Body of pancreas (tissue), 4 donors: Measurements from ENCODE around the gene ADIPOR2. TPM values are rescaled to one million over a fixed set of nuclear protein-coding genes. Genes with fewer than 3 reads are reported as not detected.

Experiments used
- ATAC-seq: fragments of 150-250 bp; one replicate; pipeline ENCODE4 v1.9.1; 2016
- DNase-seq, 4 donors: peaks; one replicate each; pipeline ENCODE4 v3.0.0-alpha.2; 2019
- H3K27ac ChIP-seq, 4 donors: fragments of 200-600 bp; sonication (generic); 1 replicate in 3 of 4; 2 replicates in 1 of 4; pipeline versions ENCODE4 v1.5.1 to v1.6.1; 2016 to 2019; ENCODE audit warnings: mild to moderate bottlenecking in 1 of 4, mixed read lengths in 1 of 4, moderate library complexity in 1 of 4
- H3K27me3 ChIP-seq, 2 donors: fragments of 200-600 bp; sonication (generic); one replicate each; pipeline ENCODE4 v1.6.0; 2016; ENCODE audit warnings: mild to moderate bottlenecking in 1 of 2
- H3K36me3 ChIP-seq, 2 donors: fragments of 200-600 bp; sonication (generic); replicated peaks in 1 of 2; 2 replicates each; pipeline ENCODE4 v1.5.1; 2016; ENCODE audit warnings: low read depth in 2 of 2; ENCODE audit not compliant: insufficient read depth in 1 of 2
- H3K4me1 ChIP-seq: fragments of 200-600 bp; sonication (generic); one replicate; pipeline ENCODE4 v1.6.0; 2016
- H3K4me3 ChIP-seq, 2 donors: fragments of 200-600 bp; sonication (generic); 1 replicate in 1 of 2; 2 replicates in 1 of 2; pipeline ENCODE4 v1.5.1; 2016 to 2019
- H3K9me3 ChIP-seq, 3 donors: fragments of 200-600 bp; sonication (generic); 1 replicate in 2 of 3; 2 replicates in 1 of 3; pipeline ENCODE4 v1.5.1; 2016
- POLR2A ChIP-seq, 3 donors: fragments of 450-650 bp; IDR thresholded peaks; one replicate each; pipeline ENCODE4 v1.6.1; 2016; ENCODE audit warnings: antibody characterized with exemption in 3 of 3, mild to moderate bottlenecking in 2 of 3
- WGBS, 2 donors: methylation state at CpG; one replicate each; pipeline ENCODE4 v1.1.5; 2017; 5-methylcytosine and 5-hydroxymethylcytosine counted together
- intact Hi-C: fragments of 100-400 bp; cut with DNase I; formaldehyde crosslinking; loops from one replicate; pipeline ENCODE4 v1.15.1; 2023
- total RNA-seq, 2 donors: library from RNA; depleted of rRNA; stranded (reverse); fragments of >200 nt; gene quantifications; one replicate each; pipeline ENCODE4 v1.1.0, GENCODE V29; 2016
- TF ChIP-seq, protein P1 (sequence below), 7 experiments: fragments of 450-650 bp in 4 of 7; fragments of 200-600 bp in 3 of 7; sonication (generic) in 3 of 7; IDR thresholded peaks; one replicate each; pipeline ENCODE4 v1.5.1; 2016 to 2019; ENCODE audit warnings: antibody characterized with exemption in 7 of 7

Gene ADIPOR2
- total RNA-seq, 2 donors from 2014 or later, result 16.8 to 20.5 TPM

GRCh38 chr12:1825382-1826102 lies 134.7 kb downstream of the ADIPOR2 start:
- ATAC-seq, result no peak
- TF ChIP-seq, protein P1, sequence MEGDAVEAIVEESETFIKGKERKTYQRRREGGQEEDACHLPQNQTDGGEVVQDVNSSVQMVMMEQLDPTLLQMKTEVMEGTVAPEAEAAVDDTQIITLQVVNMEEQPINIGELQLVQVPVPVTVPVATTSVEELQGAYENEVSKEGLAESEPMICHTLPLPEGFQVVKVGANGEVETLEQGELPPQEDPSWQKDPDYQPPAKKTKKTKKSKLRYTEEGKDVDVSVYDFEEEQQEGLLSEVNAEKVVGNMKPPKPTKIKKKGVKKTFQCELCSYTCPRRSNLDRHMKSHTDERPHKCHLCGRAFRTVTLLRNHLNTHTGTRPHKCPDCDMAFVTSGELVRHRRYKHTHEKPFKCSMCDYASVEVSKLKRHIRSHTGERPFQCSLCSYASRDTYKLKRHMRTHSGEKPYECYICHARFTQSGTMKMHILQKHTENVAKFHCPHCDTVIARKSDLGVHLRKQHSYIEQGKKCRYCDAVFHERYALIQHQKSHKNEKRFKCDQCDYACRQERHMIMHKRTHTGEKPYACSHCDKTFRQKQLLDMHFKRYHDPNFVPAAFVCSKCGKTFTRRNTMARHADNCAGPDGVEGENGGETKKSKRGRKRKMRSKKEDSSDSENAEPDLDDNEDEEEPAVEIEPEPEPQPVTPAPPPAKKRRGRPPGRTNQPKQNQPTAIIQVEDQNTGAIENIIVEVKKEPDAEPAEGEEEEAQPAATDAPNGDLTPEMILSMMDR (IDR thresholded peaks at IDR 0.05), result no peak
- TF ChIP-seq POLR2A (IDR thresholded peaks at IDR 0.05), result no peak
- no peak overlapping the region for H3K4me3 ChIP-seq
- peaks cover 0 to under 1% of the 10 kb centered on the region in 2 donors for H3K27me3 ChIP-seq
- H3K36me3 ChIP-seq, result no peaks in the 10 kb centered on the region
- intact Hi-C loops, result no loop called here
- H3K9me3 ChIP-seq, result no peaks in the 10 kb centered on the region
- no peak for DNase-seq
- no peak overlapping the region for H3K27ac ChIP-seq
- peaks cover 6% of the 10 kb centered on the region for H3K4me1 ChIP-seq
- WGBS, 2 donors, result 54 to 64% methylated on average over 13 of the region's 14 CpGs

GRCh38 chr12:1826401-1826800 lies 135.5 kb downstream of the ADIPOR2 start:
- Histone ChIP-seq H3K4me1 (peaks cover 15% of the 10 kb centered on the region), H3K4me3 (no peak overlapping the region), H3K27ac (no peak overlapping the region), H3K27me3 (no peaks in the 10 kb centered on the region), H3K9me3 (no peaks in the 10 kb centered on the region), H3K36me3 (no peaks in the 10 kb centered on the region)
- intact Hi-C loops, result no loop called here
- ATAC-seq (no peak), DNase-seq (no peak)
- WGBS, 2 donors, result 43 to 64% methylated on average over 6 to 15 of the region's 15 CpGs
- no peak for TF ChIP-seq POLR2A (IDR thresholded peaks at IDR 0.05)
- TF ChIP-seq, protein P1 (IDR thresholded peaks at IDR 0.05), result no peak

DNA sequence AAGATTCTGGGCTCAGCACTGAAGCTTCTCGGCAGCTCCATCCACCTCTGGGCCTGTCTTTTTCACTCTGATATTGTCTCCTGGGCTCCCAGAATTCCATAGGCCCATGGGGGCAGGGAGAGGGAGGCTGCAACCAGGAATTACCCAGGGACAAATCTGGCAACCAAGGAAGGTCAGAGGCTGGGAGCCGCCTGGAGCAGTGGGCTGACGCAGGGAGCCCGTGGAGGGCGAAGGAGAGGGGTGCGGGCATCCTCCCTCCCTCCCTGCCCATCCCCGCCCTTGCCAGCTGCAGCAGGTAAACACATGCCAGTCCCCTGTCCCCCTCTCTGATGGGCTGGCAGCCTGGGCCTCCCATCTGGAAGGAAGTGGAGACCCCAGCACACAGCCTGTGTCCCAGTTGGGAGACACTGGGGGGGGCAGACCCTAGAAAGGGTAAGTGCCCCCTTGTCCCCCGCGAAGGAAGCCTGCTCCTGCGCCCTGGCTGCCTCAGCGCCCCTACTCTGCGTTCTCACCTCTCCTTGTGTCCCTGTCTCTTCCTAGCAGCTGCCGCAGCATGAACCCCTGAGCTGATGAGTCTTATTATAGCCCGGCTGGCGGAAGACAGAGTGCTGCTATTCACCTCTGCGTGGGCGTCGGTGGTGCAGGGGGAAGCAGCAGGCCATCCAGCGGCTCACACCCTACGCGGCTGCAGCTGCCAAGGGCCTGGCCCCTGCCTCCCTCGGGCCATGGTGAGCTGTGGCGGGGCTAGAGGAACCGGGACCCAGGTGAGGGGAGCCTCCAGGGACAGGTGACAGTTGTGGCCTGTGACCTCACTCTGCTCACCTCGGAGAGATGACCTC lies 136.2 kb downstream of the ADIPOR2 start:
- ATAC-seq (no peak), DNase-seq (no peak)
- no peak overlapping the region for H3K4me3 ChIP-seq
- H3K27me3 ChIP-seq, result no peaks in the 10 kb centered on the region
- TF ChIP-seq, protein P1 (IDR thresholded peaks at IDR 0.05), result no peak
- TF ChIP-seq POLR2A (IDR thresholded peaks at IDR 0.05), result no peak
- peaks cover 16% of the 10 kb centered on the region for H3K4me1 ChIP-seq
- H3K27ac ChIP-seq, result no peak overlapping the region
- intact Hi-C loops, result no loop called here
- 77 to 78% methylated on average over 17 to 25 of the region's 25 CpGs for WGBS, 2 donors
- H3K9me3 ChIP-seq, result no peaks in the 10 kb centered on the region
- H3K36me3 ChIP-seq, result no peaks in the 10 kb centered on the region

DNA sequence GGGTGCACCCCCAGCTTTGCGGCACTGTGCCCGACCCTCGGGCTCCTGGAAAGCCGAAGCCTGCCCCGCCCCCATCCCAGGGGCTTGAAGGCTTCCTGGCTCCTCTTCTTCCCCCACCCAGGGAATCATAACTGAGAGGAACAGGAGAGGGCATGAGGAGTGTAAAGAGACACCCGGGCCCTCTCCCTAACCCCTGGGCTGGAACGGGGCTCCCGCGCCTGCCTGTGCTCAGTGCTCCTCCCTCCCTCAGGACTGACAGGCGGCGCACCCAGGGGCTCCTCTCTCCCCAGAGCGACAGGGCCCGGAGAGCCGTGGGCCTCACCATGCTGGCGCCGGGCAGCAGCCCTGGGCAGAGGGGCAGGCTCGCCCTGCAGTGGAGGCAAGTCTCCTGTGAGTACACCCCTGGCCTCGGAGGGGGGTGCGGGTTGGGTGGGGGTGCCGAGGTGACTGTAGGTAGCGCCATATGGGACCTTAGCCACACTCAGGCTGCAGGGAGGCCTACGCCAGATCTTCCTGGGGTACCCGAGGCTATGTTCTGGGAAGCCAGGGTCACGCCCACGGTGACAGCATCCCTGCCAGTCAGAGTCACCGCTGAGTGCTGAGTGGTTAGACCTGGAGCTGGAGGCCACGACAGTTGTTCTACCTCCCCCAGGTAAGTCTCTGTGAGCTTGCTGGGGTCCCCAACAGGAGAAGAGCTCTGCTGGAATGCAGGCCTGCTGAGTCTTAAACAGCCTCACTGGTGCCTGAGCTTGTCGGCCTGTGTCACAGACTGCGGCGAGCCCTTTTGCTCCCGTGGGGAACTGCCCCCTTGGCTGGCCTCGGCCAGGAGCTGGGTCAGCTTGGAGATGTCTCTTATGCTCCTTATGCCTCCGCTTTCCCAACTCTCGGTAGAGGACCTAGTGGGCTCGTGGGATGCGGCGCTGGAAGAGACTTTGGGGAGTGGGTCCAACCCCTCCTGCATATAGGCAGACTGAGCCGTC lies 137.2 kb downstream of the ADIPOR2 start:
- H3K27me3 ChIP-seq, result no peaks in the 10 kb centered on the region
- H3K4me3 ChIP-seq, result no peak overlapping the region
- H3K27ac ChIP-seq, result no peak overlapping the region
- H3K36me3 ChIP-seq, result no peaks in the 10 kb centered on the region
- ATAC-seq (no peak), DNase-seq (no peak)
- TF ChIP-seq, protein P1 (IDR thresholded peaks at IDR 0.05), result no peak
- no peak for TF ChIP-seq POLR2A (IDR thresholded peaks at IDR 0.05)
- WGBS, 2 donors, result 74 to 77% methylated on average over 10 to 37 of the region's 38 CpGs
- intact Hi-C loops, result no loop called here
- H3K4me1 ChIP-seq, result peaks cover 16% of the 10 kb centered on the region
- H3K9me3 ChIP-seq, result no peaks in the 10 kb centered on the region
